ENCODE measurements around the gene CTSK. TPM values are rescaled to one million over a fixed set of nuclear protein-coding genes. Genes with fewer than 3 reads are reported as not detected.

The CTSK gene
- total RNA-seq, 4 donors from 2014 or later: 13.3 to 53.2 (median 35.8) TPM

- no peaks in the 10 kb centered on the region for H3K9me3 ChIP-seq
- peaks cover 0 to 7% (median 0%) of the 10 kb centered on the region in 4 donors for H3K36me3 ChIP-seq
- H3K4me3 ChIP-seq: no peak overlapping the region
- intact Hi-C loops (cut with DNase I; ENCODE audit: low total_unique reads): no loop called here
- peaks cover 0 to 28% (median 14%) of the 10 kb centered on the region in 4 donors for H3K4me1 ChIP-seq
- no peak for DNase-seq
- H3K27ac ChIP-seq: no peak overlapping the region
- WGBS, 2 donors (ENCODE audit: low coverage in 1 of 2): 83 to 96% methylated on average over 2 of the region's 2 CpGs
- no peak for TF ChIP-seq POLR2AphosphoS5 (IDR thresholded peaks at IDR 0.05)
- TF ChIP-seq EP300 (IDR thresholded peaks at IDR 0.05; ENCODE audit: low read depth): no peak
- TF ChIP-seq CTCF (IDR thresholded peaks at IDR 0.05): no peak
- TF ChIP-seq POLR2A (IDR thresholded peaks at IDR 0.05): no peak
- H3K27me3 ChIP-seq: no peaks in the 10 kb centered on the region
- in situ Hi-C loops (cut with MboI; ENCODE audit: low pct_ligation_motif_present in 1 of 4, low pct_unique_long_range_greater_than_20kb in 1 of 4, low sequenced_read_pairs in 3 of 4): no loop called here
These were observed 45.5 kb downstream of the CTSK start for GRCh38 chr1:150762552-150762951.

- Histone ChIP-seq H3K27me3 (no peaks in the 10 kb centered on the region), H3K27ac (no peak overlapping the region), H3K4me1 (peaks cover 0 to 28% (median 14%) of the 10 kb centered on the region in 4 donors), H3K36me3 (peaks cover 0 to 13% (median 2%) of the 10 kb centered on the region in 4 donors), H3K4me3 (no peak overlapping the region), H3K9me3 (no peaks in the 10 kb centered on the region)
- DNase-seq: no peak
- intact Hi-C loops (cut with DNase I; ENCODE audit: low total_unique reads) (no loop called here), in situ Hi-C loops (cut with MboI; ENCODE audit: low pct_ligation_motif_present in 1 of 4, low pct_unique_long_range_greater_than_20kb in 1 of 4, low sequenced_read_pairs in 3 of 4) (no loop called here)
- TF ChIP-seq POLR2AphosphoS5 (IDR thresholded peaks at IDR 0.05) (no peak), EP300 (IDR thresholded peaks at IDR 0.05; ENCODE audit: low read depth) (no peak), POLR2A (IDR thresholded peaks at IDR 0.05) (no peak), CTCF (IDR thresholded peaks at IDR 0.05) (no peak)
- 85 to 92% methylated on average over 1 of the region's 1 CpG for WGBS, 2 donors (ENCODE audit: low coverage in 1 of 2)
These were observed 46.3 kb downstream of the CTSK start for GRCh38 chr1:150761801-150762200.

- Histone ChIP-seq H3K27ac (no peak overlapping the region), H3K4me1 (peaks cover 0 to 19% (median 11%) of the 10 kb centered on the region in 4 donors), H3K36me3 (peaks cover 0 to 24% (median 2%) of the 10 kb centered on the region in 4 donors), H3K27me3 (no peaks in the 10 kb centered on the region), H3K4me3 (no peak overlapping the region), H3K9me3 (no peaks in the 10 kb centered on the region)
- TF ChIP-seq CTCF (IDR thresholded peaks at IDR 0.05) (no peak), POLR2AphosphoS5 (IDR thresholded peaks at IDR 0.05) (no peak), EP300 (IDR thresholded peaks at IDR 0.05; ENCODE audit: low read depth) (no peak), POLR2A (IDR thresholded peaks at IDR 0.05) (no peak)
- DNase-seq: no peak
- in situ Hi-C loops (cut with MboI; ENCODE audit: low pct_ligation_motif_present in 1 of 4, low pct_unique_long_range_greater_than_20kb in 1 of 4, low sequenced_read_pairs in 3 of 4) (no loop called here), intact Hi-C loops (cut with DNase I; ENCODE audit: low total_unique reads) (no loop called here)
- 62 to 70% methylated on average over 3 of the region's 3 CpGs for WGBS, 2 donors (ENCODE audit: low coverage in 1 of 2)
These were observed 48.0 kb downstream of the CTSK start for GRCh38 chr1:150760013-150760412.

- no peaks in the 10 kb centered on the region for H3K27me3 ChIP-seq
- 64% methylated on average over 2 of the region's 2 CpGs; no CpG with 5 or more reads in 1 of the 2 donors for WGBS, 2 donors (ENCODE audit: low coverage in 1 of 2)
- intact Hi-C loops (cut with DNase I; ENCODE audit: low total_unique reads) (no loop called here), in situ Hi-C loops (cut with MboI; ENCODE audit: low pct_ligation_motif_present in 1 of 4, low pct_unique_long_range_greater_than_20kb in 1 of 4, low sequenced_read_pairs in 3 of 4) (no loop called here)
- no peaks in the 10 kb centered on the region for H3K9me3 ChIP-seq
- H3K36me3 ChIP-seq: peaks cover 0 to 39% (median 7%) of the 10 kb centered on the region in 4 donors
- DNase-seq: peak; percentile 30
- H3K4me1 ChIP-seq: peaks cover 0 to 41% (median 16%) of the 10 kb centered on the region in 4 donors
- no peak overlapping the region for H3K4me3 ChIP-seq
- peak overlapping the region; percentile 54 to 83 (median 75) for H3K27ac ChIP-seq
- TF ChIP-seq POLR2A (IDR thresholded peaks at IDR 0.05) (peak; percentile 31), EP300 (IDR thresholded peaks at IDR 0.05; ENCODE audit: low read depth) (no peak), POLR2AphosphoS5 (IDR thresholded peaks at IDR 0.05) (peak in 2 of 3 donors; percentile 44 to 58), CTCF (IDR thresholded peaks at IDR 0.05) (no peak)
These were observed 54.6 kb downstream of the CTSK start for GRCh38 chr1:150753416-150753815.

All from transverse colon (tissue), 4 donors.